H9 (cell line): ENCODE data around the gene IL1RL2. TPM values are rescaled to one million over a fixed set of nuclear protein-coding genes. Genes with fewer than 3 reads are reported as not detected.

Experiments used
- DNase-seq: peaks from one replicate; pipeline ENCODE4 v3.0.0-alpha.2; 2017
- H2AFZ ChIP-seq: one replicate; pipeline ENCODE4 v1.6.1; 2013; ENCODE audit warnings: mild to moderate bottlenecking, low read length, control low read depth, moderate library complexity
- H2AK5ac ChIP-seq: 2 replicates; pipeline ENCODE4 v1.6.1; 2013; ENCODE audit warnings: low read length, control low read depth, mixed read lengths; ENCODE audit not compliant: insufficient read length
- H2BK120ac ChIP-seq: one replicate; pipeline ENCODE4 v1.6.1; 2013; ENCODE audit warnings: low read depth, mild to moderate bottlenecking, low read length, control low read depth, inconsistent platforms; ENCODE audit not compliant: poor library complexity, severe bottlenecking
- H2BK12ac ChIP-seq: 2 replicates; pipeline ENCODE4 v1.6.1; 2013; ENCODE audit warnings: low read length, control low read depth, mixed read lengths, low read depth; ENCODE audit not compliant: insufficient read length
- H2BK15ac ChIP-seq: 2 replicates; pipeline ENCODE4 v1.6.1; 2013; ENCODE audit warnings: low read depth, low read length, control low read depth
- H2BK20ac ChIP-seq: one replicate; pipeline ENCODE4 v1.6.1; 2013; ENCODE audit warnings: low read depth, mild to moderate bottlenecking, low read length, control low read depth, inconsistent platforms; ENCODE audit not compliant: poor library complexity, severe bottlenecking
- H2BK5ac ChIP-seq: 2 replicates; pipeline ENCODE4 v1.6.1; 2013; ENCODE audit warnings: low read length, control low read depth, mixed read lengths; ENCODE audit not compliant: insufficient read length
- H3K14ac ChIP-seq: 2 replicates; pipeline ENCODE4 v1.6.1; 2013; ENCODE audit warnings: low read length, control low read depth; ENCODE audit not compliant: insufficient read depth
- H3K18ac ChIP-seq: 2 replicates; pipeline ENCODE4 v1.6.1; 2013; ENCODE audit warnings: low read depth, mild to moderate bottlenecking, mixed read lengths, low read length, control low read depth; ENCODE audit not compliant: insufficient read length
- H3K23ac ChIP-seq: 2 replicates; pipeline ENCODE4 v1.6.1; 2013; ENCODE audit warnings: low read length, control low read depth, mixed read lengths, low read depth; ENCODE audit not compliant: insufficient read length
- H3K23me2 ChIP-seq: 2 replicates; pipeline ENCODE4 v1.6.1; 2013; ENCODE audit warnings: low read depth, mild to moderate bottlenecking, mixed read lengths, low read length, control low read depth; ENCODE audit not compliant: insufficient read length, poor library complexity, severe bottlenecking
- H3K27ac ChIP-seq: 2 replicates; pipeline ENCODE4 v1.5.1; 2013; ENCODE audit warnings: low read length, control low read depth, mixed read lengths, low read depth; ENCODE audit not compliant: insufficient read length
- H3K27me3 ChIP-seq: 2 replicates; pipeline ENCODE4 v1.6.1; 2013; ENCODE audit warnings: low read length, control low read depth, inconsistent platforms; ENCODE audit not compliant: insufficient read depth
- H3K4ac ChIP-seq: 2 replicates; pipeline ENCODE4 v1.6.1; 2013; ENCODE audit warnings: low read depth, mild to moderate bottlenecking, control low read depth, inconsistent platforms, low read length, moderate library complexity
- H3K4me1 ChIP-seq: 2 replicates; pipeline ENCODE4 v1.6.1; 2013; ENCODE audit warnings: low read length, control low read depth, inconsistent platforms; ENCODE audit not compliant: insufficient read depth
- H3K4me2 ChIP-seq: 2 replicates; pipeline ENCODE4 v1.6.1; 2013; ENCODE audit warnings: low read length, control low read depth, mixed read lengths; ENCODE audit not compliant: insufficient read length, insufficient read depth
- H3K56ac ChIP-seq: 2 replicates; pipeline ENCODE4 v1.6.1; 2013; ENCODE audit warnings: low read depth, mild to moderate bottlenecking, mixed read lengths, low read length, control low read depth; ENCODE audit not compliant: insufficient read length
- H3K79me1 ChIP-seq: 2 replicates; pipeline ENCODE4 v1.6.1; 2013; ENCODE audit warnings: low read depth, mild to moderate bottlenecking, moderate library complexity, low read length, control low read depth, inconsistent platforms; ENCODE audit not compliant: insufficient read depth, poor library complexity, severe bottlenecking
- H3K79me2 ChIP-seq: 2 replicates; pipeline ENCODE4 v1.6.1; 2013; ENCODE audit warnings: low read length, control low read depth, inconsistent platforms; ENCODE audit not compliant: insufficient read depth
- H3K9ac ChIP-seq: 2 replicates; pipeline ENCODE4 v1.6.1; 2013; ENCODE audit warnings: low read length, control low read depth, mixed read lengths; ENCODE audit not compliant: insufficient read length; ENCODE audit errors: extremely low read depth
- H3K9me3 ChIP-seq: one replicate; pipeline ENCODE4 v1.6.1; 2013; ENCODE audit warnings: low read depth, low read length, inconsistent platforms; ENCODE audit not compliant: control insufficient read depth
- H3T11ph ChIP-seq: one replicate; pipeline ENCODE4 v1.6.1; 2013; ENCODE audit warnings: mild to moderate bottlenecking, low read length, control low read depth, inconsistent platforms
- H4K20me1 ChIP-seq: one replicate; pipeline ENCODE4 v1.6.1; 2013; ENCODE audit not compliant: control insufficient read depth, insufficient read length, insufficient read depth
- H4K5ac ChIP-seq: 2 replicates; pipeline ENCODE4 v1.6.1; 2013; ENCODE audit warnings: low read depth, mild to moderate bottlenecking, mixed read lengths, low read length, control low read depth; ENCODE audit not compliant: insufficient read length
- H4K8ac ChIP-seq: replicated peaks from 2 replicates; pipeline ENCODE4 v1.6.1; 2013; ENCODE audit warnings: low read length, control low read depth, mixed read lengths, low read depth; ENCODE audit not compliant: insufficient read length
- H4K91ac ChIP-seq: 2 replicates; pipeline ENCODE4 v1.6.1; 2013; ENCODE audit warnings: low read depth, mild to moderate bottlenecking, moderate library complexity, mixed read lengths, low read length, control low read depth; ENCODE audit not compliant: insufficient read length
- H3K27ac Mint-ChIP-seq, 3 experiments: 2 replicates in 2 of 3; 3 replicates in 1 of 3; pipeline ENCODE4 v1.8.0; 2020 to 2021; ENCODE audit warnings: mixed read lengths in 3 of 3, mild to moderate bottlenecking in 1 of 3, moderate library complexity in 1 of 3
- H3K27me3 Mint-ChIP-seq: 2 replicates; pipeline ENCODE4 v1.8.0; 2021; ENCODE audit warnings: low read depth, mild to moderate bottlenecking, moderate library complexity, mixed read lengths
- H3K36me3 Mint-ChIP-seq, 3 experiments: 2 replicates in 2 of 3; 3 replicates in 1 of 3; pipeline ENCODE4 v1.8.0; 2020 to 2021; ENCODE audit warnings: low read depth in 3 of 3, mixed read lengths in 3 of 3; ENCODE audit not compliant: insufficient read depth in 1 of 3
- H3K4me1 Mint-ChIP-seq, 2 experiments: 2 replicates each; pipeline ENCODE4 v1.8.0; 2020; ENCODE audit warnings: mixed read lengths in 2 of 2
- H3K4me3 Mint-ChIP-seq, 2 experiments: 2 replicates in 1 of 2; 3 replicates in 1 of 2; pipeline ENCODE4 v1.8.0; 2020 to 2021; ENCODE audit warnings: mild to moderate bottlenecking in 2 of 2, mixed read lengths in 2 of 2, moderate library complexity in 1 of 2
- H3K9me3 Mint-ChIP-seq, 2 experiments: 2 replicates in 1 of 2; 3 replicates in 1 of 2; pipeline ENCODE4 v1.8.0; 2020; ENCODE audit warnings: mild to moderate bottlenecking in 2 of 2, mixed read lengths in 2 of 2, moderate library complexity in 1 of 2
- CTCF ChIP-seq: fragments of 200-600 bp; sonication (generic); conservative IDR thresholded peaks from 3 replicates; pipeline ENCODE4 v1.8.0; 2021; ENCODE audit warnings: antibody characterized with exemption, mild to moderate bottlenecking
- WGBS: extraction: QIAGEN DNeasy Blood & Tissue Kit; methylation state at CpG from one replicate; pipeline ENCODE4 v1.1.7; 2013; ENCODE audit warnings: missing lambda C conversion rate, low lambda C conversion rate, mixed read lengths; ENCODE audit not compliant: insufficient read length; ENCODE audit errors: extremely low coverage; 5-methylcytosine and 5-hydroxymethylcytosine counted together
- total RNA-seq: library from RNA; stranded (reverse); gene quantifications from 2 replicates; pipeline ENCODE4 v1.2.1, GENCODE V29; 2021

The IL1RL2 gene
- total RNA-seq, 1 experiment from 2014 or later, result not detected

GRCh38 chr2:102145934-102146333, 40.9 kb upstream of the IL1RL2 start:
- no peak overlapping the region for H2AFZ ChIP-seq
- no peak overlapping the region for H4K5ac ChIP-seq
- H3K4me1 ChIP-seq, result no peaks in the 10 kb centered on the region
- no peak overlapping the region for H2BK5ac ChIP-seq
- H2BK20ac ChIP-seq, result no peak overlapping the region
- H4K20me1 ChIP-seq, result no peaks in the 10 kb centered on the region
- no peak overlapping the region for H4K8ac ChIP-seq
- no peak overlapping the region for H2AK5ac ChIP-seq
- H3K9ac ChIP-seq, result no peak overlapping the region
- no peak overlapping the region for H3K14ac ChIP-seq
- no peak overlapping the region for H3K18ac ChIP-seq
- H3K4me2 ChIP-seq, result no peak overlapping the region
- peaks cover 0 to 16% (median 2%) of the 10 kb centered on the region in 3 experiments; a peak in 3 of 7 replicates for H3K36me3 Mint-ChIP-seq
- H2BK120ac ChIP-seq, result no peak overlapping the region
- H3K23me2 ChIP-seq, result peaks cover 3% of the 10 kb centered on the region
- no peak overlapping the region for H3T11ph ChIP-seq
- no peak overlapping the region for H3K56ac ChIP-seq
- peaks cover 6% of the 10 kb centered on the region; the same call in 1 of the 2 replicates for H3K27me3 ChIP-seq
- H4K91ac ChIP-seq, result no peak overlapping the region
- H3K27me3 Mint-ChIP-seq, result peaks cover 51% of the 10 kb centered on the region
- no peak overlapping the region for H3K27ac ChIP-seq
- no peak overlapping the region for H2BK12ac ChIP-seq
- peaks cover 8 to 31% of the 10 kb centered on the region in 2 experiments for H3K9me3 Mint-ChIP-seq
- H3K4me1 Mint-ChIP-seq, result peaks cover 17 to 19% of the 10 kb centered on the region in 2 experiments
- DNase-seq, result no peak
- H3K4me3 Mint-ChIP-seq, result no peak overlapping the region
- H3K9me3 ChIP-seq, result no peaks in the 10 kb centered on the region
- no peaks in the 10 kb centered on the region for H3K79me2 ChIP-seq
- no peaks in the 10 kb centered on the region for H3K79me1 ChIP-seq
- H3K27ac Mint-ChIP-seq, result no peak overlapping the region
- no peak for TF ChIP-seq CTCF
- WGBS, result no CpG with 5 or more reads among the region's 4 CpGs
- no peak overlapping the region for H3K4ac ChIP-seq
- H2BK15ac ChIP-seq, result no peak overlapping the region
- H3K23ac ChIP-seq, result no peak overlapping the region
